GM19438 (cell line): ENCODE results near the gene MED27.

Source experiments
- ATAC-seq: cut with Tn5 transposase; IDR thresholded peaks from one replicate; pipeline ENCODE4 v1.9.1; 2021; ENCODE audit warnings: low read depth; ENCODE audit not compliant: unreplicated experiment

Gene MED27

DNA sequence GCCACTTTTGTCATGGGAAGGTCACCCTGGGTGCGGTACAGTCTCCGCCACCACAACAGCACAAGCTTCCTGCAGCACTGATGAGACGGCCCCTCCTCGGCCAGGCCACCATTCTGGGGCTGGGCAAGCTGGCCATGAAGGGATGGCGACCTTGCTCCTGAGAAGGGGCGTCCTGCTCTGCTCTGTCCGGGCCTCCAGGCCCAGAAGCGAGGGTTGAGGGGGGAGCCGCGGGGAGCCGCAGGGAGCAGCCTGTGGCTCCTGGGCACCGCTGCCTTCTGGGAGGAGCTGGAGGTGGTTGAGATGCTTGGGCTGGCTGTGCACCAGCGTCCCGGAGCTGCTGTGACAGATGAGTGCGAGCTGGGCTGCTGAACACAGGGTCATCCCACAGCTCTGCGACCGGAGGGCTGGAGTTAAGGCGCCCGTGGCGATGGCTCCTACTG, 255.5 kb downstream of the MED27 start:
- no peak for ATAC-seq

DNA sequence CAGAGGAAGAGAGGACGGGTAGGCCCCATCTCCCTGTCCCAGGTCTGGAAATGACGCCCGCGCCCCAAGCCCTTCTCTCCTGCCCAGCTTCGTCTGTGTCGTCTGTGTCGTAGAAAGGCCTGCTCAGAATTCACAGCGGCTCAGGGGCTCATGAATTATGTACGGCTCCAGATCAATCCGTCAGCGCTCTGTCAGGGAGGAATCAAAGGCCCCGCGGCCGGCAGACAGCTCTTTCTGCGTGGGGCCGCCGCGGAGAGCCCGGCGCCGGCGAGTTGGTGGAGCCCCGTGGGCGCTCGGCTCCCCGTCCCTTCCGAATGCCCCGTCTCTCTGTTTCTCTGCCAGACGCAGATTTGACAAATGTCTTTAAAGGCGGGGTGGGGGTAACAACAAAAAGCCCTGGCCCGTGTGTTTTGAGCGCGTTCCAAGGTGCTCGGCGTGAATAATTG, 255.9 kb downstream of the MED27 start:
- no peak for ATAC-seq

DNA sequence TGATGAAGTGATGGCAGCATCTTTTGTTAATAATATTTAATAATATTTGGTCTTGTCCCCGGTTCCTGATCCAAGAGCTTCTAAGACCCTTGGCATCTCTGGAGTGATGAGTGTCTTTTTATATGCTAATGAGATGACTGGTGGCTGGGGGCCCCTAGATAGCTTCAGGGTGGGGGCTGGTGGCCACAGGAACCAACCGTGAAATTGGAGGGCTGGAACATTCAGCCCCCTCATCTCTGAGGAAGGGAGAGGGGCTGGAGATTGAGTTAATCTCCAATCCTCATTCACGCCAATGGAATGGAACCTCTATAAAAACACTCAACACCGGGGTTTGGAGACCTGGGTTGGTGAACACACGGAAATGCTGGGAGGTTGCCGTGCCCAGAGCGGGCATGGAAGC, 261.6 kb downstream of the MED27 start:
- no peak for ATAC-seq

DNA sequence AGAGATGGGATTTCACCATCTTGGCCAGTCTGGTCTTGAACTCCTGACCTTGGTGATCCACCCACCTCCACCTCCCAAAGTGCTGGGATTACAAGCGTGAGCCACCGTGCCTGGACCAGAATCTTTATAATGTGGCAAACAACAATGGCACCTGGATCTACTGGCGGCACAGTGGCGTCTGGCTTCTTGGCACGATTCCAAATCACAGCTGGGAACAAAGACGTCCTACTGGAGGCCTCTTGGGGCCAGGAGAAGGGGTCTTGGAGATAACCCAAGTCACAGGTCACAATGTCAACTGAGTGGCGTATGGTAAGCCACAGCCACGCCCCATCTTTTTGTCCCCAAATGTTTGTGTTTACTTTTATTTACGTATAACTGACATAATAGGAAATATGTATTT, 262.0 kb downstream of the MED27 start:
- no peak for ATAC-seq

- no peak for ATAC-seq
These were observed 262.6 kb downstream of the MED27 start for GRCh38 chr9:131817073-131817472.

GRCh38 chr9:131815970-131816873, 263.4 kb downstream of the MED27 start:
- no peak for ATAC-seq

DNA sequence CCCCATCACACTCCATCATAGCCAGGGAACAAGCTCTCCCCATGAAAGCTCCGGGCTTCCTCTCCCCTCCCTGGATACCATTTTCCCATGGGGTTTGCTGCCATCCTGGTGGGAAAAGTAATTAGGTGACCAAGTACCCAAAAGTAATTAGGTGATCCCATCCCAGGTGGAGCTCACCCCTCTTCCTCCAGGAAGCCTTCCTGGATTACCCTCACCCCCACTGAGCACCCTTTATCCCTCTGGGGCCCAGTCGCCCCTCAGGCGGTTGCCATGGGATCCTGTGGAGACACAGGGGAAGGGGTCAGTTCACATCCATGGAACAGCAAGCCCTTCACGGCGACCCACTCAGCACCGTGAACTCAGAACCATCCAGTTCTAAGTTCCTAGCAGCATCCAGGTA, 265.0 kb downstream of the MED27 start:
- ATAC-seq, result no peak

DNA sequence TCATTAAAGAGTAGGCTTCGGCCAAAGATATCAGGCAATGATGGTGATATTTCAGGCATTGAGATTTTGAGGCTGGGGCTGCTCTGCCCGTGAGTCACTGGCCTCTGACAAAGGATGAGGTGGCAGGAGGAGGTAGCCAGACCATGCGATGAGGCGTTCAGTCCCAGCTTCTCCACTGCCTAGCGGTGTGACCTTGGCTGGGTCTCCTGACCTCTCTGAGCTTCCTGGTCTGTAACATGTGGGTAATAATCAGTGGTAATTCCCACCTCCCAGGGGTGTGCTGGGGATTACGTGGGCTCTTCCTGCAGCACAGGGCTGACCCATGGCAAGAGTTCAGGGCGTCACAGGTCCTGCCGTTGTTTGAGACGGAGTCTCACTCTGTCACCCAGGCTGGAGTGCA, 266.6 kb downstream of the MED27 start:
- ATAC-seq, result no peak

DNA sequence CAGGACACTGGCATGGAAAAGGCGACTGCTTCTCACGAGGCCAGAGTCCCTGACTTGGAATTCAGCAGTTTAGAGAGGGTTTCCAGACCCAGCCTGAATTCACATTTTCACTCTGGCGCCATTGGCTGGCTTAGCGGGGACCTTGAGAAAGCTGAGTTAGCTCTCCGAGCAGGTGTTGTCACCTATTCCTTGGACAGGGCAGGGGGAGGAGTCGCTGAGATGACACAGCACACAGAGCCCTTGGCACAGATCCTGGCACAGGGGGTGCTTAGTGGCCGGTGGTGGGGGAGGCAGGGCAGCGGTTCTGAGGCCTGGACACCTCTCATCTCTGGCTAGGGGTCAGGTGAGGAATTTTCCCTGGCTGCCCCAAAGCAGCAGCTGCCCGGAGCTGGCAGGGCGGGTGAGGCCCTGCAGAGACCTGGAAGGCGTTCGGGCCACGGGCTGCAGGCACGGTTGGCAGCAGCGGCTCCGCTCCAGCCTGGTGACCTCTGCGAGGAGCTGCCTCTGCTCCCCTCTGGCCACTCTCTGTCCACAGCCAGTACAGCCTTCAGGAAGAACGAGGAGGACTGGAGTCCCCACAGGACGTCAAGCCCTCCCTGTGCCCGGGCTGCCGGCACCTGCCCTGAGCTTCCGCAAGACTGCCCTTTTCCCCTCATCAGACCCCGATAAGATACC, 267.4 kb downstream of the MED27 start:
- ATAC-seq, result no peak

- ATAC-seq, result no peak
These were observed 268.3 kb downstream of the MED27 start for GRCh38 chr9:131811405-131811804.

- no peak for ATAC-seq
These were observed 269.1 kb downstream of the MED27 start for GRCh38 chr9:131810351-131811170.
